NCI-H69 (cell line): ENCODE results near the gene GEMIN7.

Experiments used
- DNase-seq: peaks from one replicate; lab custom pipeline; 2025; lab: John Stamatoyannopoulos, UW

Gene GEMIN7, protein sequence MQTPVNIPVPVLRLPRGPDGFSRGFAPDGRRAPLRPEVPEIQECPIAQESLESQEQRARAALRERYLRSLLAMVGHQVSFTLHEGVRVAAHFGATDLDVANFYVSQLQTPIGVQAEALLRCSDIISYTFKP

DNA sequence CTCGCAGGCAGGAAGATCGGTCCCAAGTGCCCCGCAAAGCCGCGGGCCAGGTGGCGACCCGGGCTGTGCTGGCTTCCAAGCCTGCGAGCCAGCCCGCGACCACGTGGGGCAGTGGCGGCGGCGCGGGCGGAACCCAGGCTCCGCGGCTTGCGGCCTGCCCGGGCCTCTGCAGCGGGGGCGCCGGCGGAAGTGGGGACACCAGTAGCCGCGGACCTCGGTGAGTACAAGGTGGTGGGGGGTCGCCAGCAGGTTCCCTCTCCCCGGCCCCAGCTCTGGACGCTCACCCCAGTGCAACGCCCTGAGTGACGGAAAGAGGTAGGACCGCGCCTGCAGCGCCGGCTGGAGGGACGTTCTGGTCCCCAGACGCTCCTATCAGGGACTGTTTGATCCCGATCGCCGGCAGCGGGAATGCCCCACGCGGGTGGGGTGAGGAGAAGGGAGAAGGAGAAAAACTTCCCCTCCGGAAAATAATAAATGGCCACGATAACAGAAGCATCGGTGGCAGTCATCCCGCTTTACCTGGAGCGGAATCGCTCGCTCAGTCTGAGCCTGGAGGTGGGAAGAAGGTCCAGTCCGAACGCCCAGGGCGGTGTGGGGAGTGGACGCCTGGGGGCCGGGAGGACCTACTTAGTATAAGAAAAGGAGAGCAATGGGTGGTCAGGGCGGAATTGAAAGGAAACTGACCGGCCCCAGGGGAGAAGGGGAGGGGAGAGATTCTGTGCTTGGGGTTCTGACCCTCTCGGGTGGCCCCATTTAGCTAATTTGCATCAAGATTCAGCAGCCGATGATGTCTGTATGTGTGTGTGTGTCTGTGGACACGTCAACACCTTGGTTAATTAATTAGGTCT, at the start of gene GEMIN7:
TSS of gene GEMIN7 (plus strand) at position 198 of the 848 bp plus-strand sequence. CDS start 10,855 bp downstream, outside the sequence.
- peak; percentile 93 for DNase-seq

DNA sequence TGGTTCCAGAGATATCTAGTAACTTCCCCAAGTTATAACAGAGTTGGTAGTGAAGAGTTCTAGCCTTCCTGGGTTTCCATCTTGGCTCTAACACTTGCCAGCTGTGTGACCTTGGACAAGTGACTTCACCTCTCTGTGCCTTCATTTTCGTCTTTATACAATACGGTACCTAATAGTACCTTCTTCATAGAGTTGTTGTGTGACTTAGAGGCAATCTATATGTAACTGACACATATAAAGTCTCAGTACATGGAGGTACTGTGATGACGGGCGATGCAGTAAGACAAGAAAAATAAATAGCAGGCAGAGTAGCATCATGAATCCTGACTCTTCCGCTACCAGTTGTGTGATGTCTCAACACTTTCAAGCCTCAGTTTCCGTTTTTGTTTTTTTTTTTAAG, 48.2 kb upstream of the GEMIN7 start:
- DNase-seq = no peak

DNA sequence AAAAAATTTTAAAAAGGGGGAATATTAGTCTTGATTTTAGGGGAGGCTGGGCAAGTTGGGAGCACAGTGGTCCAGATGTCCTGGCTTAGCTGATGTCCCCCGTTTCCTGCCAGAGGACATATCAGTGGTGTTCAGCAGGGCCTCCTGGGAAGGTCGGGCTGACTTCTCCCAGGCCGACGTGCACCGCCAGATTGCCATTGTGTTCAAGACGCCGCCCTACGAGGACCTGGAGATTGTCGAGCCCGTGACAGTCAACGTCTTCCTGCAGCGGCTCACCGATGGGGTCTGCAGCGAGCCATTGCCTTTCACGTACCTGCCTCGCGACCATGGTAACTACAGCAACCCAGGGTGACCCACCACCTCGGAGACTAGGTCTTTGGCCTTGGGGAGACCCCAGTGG, 46.6 kb upstream of the GEMIN7 start:
- DNase-seq = no peak

DNA sequence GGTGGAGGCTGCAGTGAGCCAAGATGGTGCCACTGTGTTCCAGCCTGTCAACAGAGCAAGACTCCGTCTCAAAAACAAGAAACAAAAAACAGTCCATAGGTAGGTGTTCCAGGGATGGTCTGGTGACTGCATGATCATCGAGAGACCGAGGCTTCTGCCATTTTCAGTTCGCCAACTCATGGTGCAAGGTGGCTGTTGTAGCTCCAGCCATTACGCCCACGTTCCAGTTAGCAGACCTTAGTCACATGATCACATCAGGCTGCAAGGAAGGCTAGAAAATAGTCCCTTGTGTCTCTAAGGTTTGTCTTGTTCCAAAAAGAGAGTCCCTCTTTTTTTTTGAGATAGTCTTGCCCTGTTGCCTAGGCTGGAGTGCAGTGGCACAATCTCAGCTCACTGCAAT, 43.3 kb upstream of the GEMIN7 start:
- no peak for DNase-seq

DNA sequence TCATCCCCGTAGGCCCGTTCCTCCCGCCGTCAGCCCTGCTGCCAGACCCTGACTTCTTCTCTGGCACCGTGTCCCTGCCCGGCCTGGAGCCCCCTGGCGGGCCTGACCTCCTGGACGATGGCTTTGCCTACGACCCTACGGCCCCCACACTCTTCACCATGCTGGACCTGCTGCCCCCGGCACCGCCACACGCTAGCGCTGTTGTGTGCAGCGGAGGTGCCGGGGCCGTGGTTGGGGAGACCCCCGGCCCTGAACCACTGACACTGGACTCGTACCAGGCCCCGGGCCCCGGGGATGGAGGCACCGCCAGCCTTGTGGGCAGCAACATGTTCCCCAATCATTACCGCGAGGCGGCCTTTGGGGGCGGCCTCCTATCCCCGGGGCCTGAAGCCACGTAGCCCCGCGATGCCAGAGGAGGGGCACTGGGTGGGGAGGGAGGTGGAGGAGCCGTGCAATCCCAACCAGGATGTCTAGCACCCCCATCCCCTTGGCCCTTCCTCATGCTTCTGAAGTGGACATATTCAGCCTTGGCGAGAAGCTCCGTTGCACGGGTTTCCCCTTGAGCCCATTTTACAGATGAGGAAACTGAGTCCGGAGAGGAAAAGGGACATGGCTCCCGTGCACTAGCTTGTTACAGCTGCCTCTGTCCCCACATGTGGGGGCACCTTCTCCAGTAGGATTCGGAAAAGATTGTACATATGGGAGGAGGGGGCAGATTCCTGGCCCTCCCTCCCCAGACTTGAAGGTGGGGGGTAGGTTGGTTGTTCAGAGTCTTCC, 41.5 kb upstream of the GEMIN7 start:
- DNase-seq = no peak

DNA sequence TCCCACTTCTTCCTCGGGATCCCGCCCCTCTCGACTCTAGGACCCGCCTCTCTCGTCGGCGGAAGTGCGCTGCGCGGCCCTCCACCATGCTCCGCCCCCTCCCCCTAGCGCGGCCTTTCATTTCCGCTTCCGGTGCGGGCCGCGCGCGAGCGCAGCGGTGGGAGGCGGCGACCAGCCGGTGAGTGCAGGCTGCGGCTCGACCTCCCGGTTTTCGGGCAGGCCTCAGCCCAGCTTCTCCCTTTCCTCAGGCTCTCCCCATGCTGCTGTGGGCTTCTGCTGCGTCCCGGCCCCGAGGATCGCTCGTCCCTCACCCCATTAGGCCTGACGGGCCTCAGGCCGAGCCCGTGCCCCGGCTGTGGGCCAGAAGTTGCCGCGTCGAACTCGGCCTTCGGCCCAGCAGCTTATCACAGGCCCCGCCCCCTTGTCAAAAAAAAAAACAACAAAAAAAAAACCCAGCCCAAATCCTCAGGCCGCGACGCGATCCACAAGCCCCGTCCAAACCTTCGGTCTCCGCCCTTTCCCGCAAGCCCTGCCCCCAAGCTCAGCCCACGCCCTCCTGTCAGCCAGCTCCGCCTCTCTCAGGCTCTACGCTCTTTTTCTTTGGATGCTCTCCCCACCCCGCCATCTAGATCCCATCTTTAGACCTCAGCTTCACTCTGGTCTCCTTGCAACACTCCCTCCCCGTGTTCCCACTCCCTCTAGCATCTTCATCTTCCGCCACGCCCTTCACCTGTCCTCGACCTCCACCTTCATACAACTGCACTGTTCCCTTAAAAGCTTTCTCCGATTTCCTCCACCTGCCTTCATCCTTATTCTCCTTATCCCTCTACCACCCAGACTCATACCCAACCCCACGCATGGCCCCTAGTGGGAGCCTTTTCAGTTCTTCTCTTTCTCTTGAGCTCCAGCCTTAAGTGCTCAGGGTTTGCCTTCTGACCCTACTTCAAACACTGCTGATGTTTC, 39.8 kb upstream of the GEMIN7 start, which contains the start of gene CLASRP:
TSS of gene CLASRP (plus strand) at position 115 of the 963 bp plus-strand sequence. CDS start 1,168 bp downstream, outside the sequence.
- peak; percentile 94 for DNase-seq

DNA sequence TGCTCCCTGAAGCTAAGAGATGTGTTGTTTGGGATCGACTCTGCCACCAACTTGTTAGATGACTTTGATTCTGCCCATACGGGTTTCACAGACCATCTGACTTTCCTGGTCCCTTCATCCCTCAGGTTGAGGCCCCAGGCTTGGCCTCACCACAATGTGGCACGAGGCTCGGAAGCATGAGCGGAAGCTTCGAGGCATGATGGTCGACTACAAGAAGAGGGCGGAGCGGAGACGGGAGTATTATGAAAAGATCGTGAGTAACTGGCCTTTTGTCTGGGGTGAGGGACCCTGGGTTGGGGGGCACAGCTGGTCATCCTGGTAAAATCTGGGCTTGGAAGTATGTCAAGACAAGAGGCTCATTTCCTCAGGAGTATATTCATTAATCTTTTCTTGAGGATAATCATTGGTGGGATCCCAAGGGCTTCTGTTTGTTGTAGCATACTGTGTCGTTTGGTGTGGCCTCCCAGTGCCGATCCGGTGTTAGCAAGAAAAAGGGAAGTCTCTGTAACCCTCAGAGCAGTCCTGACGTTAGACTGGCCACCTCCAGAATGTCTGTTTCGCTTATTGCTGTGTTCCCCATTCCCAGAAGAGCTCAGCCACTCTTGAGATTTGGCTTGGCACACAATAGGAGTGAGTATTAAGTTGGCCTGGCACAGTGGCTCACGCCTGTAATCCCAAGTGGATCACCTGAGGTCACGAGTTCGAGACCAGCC, 38.8 kb upstream of the GEMIN7 start:
- DNase-seq = no peak

DNA sequence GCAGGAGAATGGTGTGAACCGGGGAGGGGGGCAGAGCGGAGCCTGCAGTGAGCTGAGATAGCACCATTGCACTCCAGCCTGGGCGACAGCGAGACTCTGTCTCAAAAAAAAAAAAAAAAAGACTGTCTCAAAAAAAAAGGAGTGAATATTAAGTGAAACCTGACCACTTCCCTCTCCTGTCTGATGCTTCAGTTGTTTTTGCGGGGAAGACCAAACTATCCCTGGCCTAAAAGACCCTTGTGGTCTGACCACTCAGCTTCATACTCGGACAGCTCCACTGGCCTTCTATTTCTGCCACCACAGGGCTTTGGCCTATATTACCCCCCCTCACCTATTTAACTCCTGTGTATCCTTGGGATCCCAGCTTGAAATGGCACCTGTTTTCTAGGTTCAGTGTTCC, 37.9 kb upstream of the GEMIN7 start:
- DNase-seq = no peak

DNA sequence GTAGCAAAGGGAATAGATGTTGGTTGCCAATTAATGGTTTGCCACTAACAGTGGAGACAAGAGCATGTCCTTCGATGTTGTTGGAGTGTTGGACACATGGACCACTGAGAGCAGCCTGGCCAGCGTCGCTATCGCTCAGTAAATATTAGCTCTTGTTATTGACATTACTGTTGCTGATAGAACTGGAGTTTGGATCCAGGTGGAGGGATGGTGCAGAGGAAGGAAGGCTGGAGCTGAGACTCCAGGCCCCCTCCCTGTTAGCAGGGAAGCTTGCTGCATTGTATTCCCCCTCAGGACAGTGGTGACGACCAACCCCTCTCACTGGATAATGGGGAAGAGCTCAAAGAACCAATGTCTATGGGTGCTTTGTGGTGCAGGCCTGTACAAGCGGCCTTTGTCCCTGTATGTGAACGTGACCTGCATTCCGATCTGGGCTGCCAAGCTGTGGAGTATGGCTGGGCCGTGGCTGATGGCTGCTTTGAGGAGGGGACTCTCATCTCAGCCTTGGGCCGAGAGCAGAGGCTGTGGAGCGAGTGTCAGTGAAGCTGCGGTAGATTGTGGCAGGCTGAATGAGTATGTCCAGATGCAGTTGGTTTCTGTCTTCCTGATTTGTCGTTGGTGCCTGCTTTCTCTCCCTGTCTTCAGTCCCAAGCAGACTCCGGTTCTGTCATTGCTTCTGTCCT, 33.2 kb upstream of the GEMIN7 start:
- no peak for DNase-seq

DNA sequence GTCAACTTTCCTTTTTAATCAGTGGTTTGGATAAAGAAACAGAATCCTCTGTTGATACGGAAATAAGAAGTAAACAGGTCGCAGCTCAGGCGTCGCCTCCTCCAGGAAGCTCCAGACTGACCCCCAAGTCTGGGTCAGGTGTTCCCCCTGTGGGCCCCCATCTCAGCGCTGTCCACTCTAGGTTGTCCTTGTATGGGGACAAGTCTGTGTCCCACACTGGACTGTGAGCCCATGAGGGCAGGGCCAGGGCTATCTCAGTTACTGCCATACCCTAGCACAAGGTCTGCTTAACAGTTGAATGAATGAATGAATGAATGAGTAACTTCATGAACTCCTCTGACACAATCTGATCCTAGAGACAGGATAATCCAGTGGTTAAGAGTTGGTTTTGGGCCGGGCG, 32.7 kb upstream of the GEMIN7 start:
- DNase-seq = no peak

DNA sequence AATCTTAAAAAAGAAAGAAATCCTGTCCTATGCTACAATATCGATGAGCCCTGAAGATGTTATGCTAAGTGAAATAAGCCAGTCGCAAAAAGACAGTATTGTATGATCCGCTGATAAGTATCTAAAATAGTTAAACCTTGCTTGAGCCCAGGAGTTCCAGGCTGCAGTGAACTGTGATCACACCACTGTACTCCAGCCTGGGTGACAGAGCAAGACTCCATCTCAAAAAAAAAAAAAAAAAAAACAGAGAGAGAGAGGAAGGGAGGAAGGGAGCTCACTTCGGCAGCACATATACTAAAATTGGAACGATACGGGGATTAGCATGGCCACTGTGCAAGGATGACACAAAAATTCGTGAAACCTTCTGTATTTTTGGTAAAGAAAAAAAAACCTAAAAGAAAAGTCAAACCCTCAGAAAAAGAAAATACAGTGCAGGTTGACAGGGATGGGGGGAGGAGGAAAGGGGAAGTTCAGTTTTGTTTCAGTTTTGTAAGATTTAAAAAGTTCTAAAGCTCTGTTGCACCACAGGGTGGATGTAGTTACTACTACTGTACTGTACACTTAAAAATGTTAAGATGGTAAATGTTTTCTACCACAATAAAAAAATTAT, 31.8 kb upstream of the GEMIN7 start:
- no peak for DNase-seq

DNA sequence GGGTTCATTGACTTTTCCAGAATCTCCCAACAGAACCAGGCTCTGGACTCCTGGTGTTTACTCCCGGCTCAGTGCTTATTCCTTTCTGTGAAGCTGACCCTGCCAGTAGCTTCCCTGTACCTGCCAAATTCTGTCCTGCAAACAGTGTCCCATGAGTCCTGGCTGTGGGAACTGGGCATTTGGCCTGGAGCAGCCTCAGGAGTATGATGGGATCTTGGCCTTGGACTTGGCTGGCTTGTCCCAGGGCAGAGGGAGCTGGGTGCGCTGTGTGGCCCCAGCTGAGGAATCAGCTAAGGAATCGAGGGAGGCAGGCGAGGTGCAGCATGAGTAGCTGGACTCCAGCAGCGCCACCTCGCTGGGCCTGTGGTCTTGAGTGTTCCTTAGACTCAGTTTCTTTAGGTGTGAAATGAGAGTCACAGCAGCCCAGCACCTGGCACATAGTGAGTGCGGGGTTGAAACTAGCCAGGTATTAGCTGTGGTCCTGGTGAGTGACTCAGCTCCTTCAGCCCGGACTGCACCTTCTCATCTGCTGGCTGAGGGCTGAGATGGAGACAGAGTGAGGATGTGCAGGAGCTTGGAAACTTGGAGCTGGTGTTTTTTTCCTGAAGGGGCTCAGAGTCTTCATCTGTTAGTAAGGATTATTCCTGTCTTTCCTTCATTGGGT, 29.9 kb upstream of the GEMIN7 start:
- DNase-seq = no peak

DNA sequence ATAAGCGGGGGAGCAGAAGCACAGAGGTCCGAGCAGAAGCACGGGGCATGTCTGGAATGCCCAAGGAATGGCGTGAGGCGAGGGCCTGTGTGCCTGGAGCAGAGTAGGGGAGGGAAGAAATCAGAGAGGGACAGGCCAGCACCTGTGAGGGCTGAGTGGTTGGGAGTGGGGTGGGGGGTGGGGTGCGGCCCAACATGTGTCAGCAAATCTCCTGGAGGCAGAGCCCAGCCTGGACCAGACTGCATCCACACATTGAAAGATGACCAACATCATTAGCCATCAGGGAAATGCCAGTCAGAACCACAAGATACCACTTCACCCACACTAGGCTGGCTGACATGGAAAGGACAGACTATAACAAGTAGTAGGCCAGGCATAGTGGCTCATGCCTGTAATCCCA, 29.0 kb upstream of the GEMIN7 start:
- no peak for DNase-seq

DNA sequence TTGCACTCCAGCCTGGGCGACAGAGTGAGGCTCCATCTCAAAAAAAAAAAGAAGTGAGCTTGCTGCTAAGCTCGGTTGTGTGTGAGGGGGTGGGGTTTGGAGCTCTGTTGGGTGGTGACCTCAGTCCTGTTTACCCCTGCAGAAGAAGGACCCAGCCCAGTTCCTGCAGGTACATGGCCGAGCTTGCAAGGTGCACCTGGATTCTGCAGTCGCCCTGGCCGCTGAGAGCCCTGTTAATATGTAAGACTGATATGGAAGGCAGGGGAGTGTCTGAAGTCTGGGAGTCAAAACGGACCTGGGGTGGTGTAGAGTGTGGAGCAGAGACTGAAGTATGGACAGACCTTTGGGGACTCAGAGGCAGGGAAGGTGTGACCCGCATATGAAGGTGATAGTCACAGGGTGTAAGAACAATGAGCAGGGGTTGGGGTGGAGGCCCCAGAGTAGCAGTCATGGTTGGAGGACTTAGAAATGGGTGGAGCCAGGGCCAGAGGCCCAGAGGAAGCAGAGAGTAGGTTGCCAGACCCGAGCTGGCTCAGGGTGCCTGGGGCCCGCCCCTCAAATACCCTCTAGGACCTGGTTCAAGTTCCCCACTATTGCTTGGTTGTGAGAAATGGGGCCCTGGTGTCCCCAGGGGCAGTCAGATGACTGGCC, 27.0 kb upstream of the GEMIN7 start:
- DNase-seq = no peak

DNA sequence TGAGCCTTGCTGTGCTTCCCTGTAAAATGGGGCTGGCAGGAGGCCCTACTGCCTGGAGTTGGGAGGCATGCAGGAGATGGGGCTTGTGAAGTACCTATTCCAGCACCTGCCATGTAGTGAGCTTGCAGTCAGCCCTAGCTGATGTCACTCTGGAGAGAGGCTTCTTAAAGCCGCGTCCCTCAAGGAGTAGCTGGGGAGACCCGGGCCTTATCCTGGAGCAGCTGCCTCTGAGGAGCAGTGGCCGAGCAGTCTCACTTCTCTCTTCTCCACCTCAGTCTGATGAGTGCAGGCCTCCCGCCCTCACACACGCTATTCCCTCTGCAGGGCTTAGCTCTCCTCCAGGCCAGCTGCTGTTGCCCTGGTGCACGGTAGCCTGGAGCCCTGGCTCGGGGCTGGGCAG, 22.2 kb upstream of the GEMIN7 start:
- DNase-seq = no peak

DNA sequence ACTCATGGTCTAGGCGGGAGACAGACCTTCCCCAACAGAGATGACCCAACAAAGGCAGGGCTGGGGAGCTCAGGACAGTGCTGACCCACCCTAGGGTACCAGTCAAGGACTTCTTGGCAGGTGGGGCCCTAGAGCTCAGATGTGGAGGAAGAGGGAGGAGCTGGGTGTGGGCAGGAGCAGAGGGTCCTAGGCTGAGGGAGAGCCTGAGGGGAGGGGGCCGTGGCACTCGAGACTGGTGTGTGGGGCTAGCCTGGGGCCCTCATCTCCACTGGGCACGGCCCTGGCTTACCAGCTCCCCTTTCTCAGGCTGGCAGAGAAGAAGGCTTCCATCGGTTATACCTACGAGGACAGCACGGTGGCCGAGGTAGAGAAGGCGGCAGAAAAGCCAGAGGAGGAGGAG, 21.6 kb upstream of the GEMIN7 start:
- DNase-seq = no peak

DNA sequence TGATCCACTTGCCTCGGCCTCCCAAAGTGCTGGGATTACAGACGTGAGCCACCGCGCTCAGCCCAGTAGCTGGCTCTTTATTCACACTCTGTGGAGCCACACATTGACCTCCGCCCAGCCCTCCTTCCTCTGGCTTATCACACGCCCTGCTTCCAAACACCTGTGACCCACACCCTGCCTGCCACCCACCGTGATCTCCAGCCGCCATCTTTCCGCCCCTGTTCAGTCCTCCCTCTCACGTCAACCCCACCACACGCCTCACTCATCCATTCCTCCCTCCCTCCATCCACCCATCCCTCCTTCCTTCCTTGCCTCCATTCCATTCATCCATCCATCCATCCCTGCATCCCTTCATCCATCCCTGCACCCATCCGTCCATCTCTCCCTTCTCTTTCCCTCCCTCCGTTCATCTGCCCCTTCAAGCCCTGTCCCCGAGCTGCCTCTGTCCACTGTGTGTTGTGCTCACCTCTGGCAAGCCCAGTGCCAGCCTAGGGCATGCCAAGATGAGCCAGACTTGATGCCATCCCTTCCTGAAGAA, 20.4 kb upstream of the GEMIN7 start:
- DNase-seq = no peak

DNA sequence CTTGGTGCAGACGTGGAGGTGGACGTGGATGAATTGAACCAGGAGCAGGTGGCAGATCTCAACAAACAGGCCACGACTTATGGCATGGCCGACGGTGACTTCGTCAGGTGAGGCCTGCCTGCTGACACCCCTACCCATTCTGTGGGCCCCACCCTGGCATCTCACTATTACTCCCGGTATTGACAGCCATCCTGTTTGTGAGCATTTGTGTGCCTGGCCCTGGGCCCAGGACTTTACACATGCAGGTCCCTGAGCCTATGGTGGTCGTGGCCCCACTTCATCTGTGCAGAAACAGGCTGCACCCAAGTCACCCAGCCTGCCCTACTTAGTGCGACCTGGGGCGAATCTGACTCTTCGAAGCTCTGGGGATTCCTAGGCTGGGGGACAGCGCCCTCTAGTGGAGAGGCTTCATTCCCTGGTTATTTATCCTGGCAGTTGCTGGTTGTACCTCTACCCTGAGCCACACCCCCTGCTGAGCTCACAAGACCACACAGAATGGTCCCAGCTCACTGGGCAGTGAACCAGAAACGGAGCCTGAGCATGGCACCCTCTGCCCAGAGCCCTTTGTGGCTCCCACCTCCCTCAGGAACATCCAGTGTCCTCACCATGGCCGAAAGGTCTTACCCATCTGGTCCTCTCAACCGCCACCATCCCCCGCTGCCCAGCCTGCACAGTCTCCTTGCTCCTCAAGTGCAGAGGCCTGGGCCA, 19.6 kb upstream of the GEMIN7 start:
- peak; percentile 71 for DNase-seq
